Measurements from ENCODE around the gene SLC38A1. TPM values are rescaled to one million over a fixed set of nuclear protein-coding genes. Genes with fewer than 3 reads are reported as not detected.

Gene SLC38A1
- total RNA-seq, 1 experiment from 2014 or later = 107 TPM

- POLR2A ChIA-PET (ENCODE audit: unreplicated experiment) = interaction anchor here (0.6 to 1.0 kb wide), 5 partner anchors 86 to 755 kb away, joined by 3 to 5 read pairs (median 3); no protein-coding TSS in a partner anchor
- peak; percentile 36 for DNase-seq
- peak overlapping the region; percentile 81 for H3K27ac ChIP-seq (ENCODE audit: low read length)
- no peak; the same call in 1 of the 2 replicates for ATAC-seq
- peak overlapping the region; percentile 85 for H3K4me3 ChIP-seq (ENCODE audit: low read length)
- H3F3A ChIP-seq (ENCODE audit: low read length, unreplicated experiment) = no peaks in the 10 kb centered on the region
- intact Hi-C loops (cut with micrococcal nuclease) = loop anchor here (2.0 to 10.0 kb wide), 6 partner anchors 61 to 747 kb away; partner anchors contain the start of gene SLC38A2
- TF ChIP-seq, protein P1, sequence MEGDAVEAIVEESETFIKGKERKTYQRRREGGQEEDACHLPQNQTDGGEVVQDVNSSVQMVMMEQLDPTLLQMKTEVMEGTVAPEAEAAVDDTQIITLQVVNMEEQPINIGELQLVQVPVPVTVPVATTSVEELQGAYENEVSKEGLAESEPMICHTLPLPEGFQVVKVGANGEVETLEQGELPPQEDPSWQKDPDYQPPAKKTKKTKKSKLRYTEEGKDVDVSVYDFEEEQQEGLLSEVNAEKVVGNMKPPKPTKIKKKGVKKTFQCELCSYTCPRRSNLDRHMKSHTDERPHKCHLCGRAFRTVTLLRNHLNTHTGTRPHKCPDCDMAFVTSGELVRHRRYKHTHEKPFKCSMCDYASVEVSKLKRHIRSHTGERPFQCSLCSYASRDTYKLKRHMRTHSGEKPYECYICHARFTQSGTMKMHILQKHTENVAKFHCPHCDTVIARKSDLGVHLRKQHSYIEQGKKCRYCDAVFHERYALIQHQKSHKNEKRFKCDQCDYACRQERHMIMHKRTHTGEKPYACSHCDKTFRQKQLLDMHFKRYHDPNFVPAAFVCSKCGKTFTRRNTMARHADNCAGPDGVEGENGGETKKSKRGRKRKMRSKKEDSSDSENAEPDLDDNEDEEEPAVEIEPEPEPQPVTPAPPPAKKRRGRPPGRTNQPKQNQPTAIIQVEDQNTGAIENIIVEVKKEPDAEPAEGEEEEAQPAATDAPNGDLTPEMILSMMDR (conservative IDR thresholded peaks at IDR 0.05; ENCODE audit: low read depth, low read length) = no peak
- no peak for TF ChIP-seq EZH2 (IDR thresholded peaks at IDR 0.05; ENCODE audit: low read length, unreplicated experiment)
- no peaks in the 10 kb centered on the region for H3K36me3 ChIP-seq (ENCODE audit: low read depth, low read length)
- BruUV-seq (replicated peaks) = no TSS peak
- peak overlapping the region; percentile 99 for H3K4me2 ChIP-seq (ENCODE audit: low read length)
- peaks cover 44% of the 10 kb centered on the region for H4K20me1 ChIP-seq (ENCODE audit: low read length)
- CTCF ChIA-PET = interaction anchor here (0.7 kb wide), 1 partner anchor 89 kb away, joined by 3 read pairs; no protein-coding TSS in a partner anchor
- H2AFZ ChIP-seq (ENCODE audit: low read length) = peak overlapping the region; percentile 67
- no peaks in the 10 kb centered on the region for H3K27me3 ChIP-seq (ENCODE audit: low read length)
- H3K79me2 ChIP-seq (ENCODE audit: low read length) = peaks cover 73% of the 10 kb centered on the region
- no peaks in the 10 kb centered on the region for H3K9me3 ChIP-seq (ENCODE audit: low read length)
- H3K9me2 ChIP-seq (replicated peaks; ENCODE audit: low read length) = no peaks in the 10 kb centered on the region
- peak overlapping the region; percentile 95 for H3K9ac ChIP-seq (ENCODE audit: low read length)
- H3K4me1 ChIP-seq (ENCODE audit: insufficient read depth, low read length) = peaks cover 48% of the 10 kb centered on the region
These were observed 839 bp downstream of the SLC38A1 start for GRCh38 chr12:46267825-46268582.

DNA sequence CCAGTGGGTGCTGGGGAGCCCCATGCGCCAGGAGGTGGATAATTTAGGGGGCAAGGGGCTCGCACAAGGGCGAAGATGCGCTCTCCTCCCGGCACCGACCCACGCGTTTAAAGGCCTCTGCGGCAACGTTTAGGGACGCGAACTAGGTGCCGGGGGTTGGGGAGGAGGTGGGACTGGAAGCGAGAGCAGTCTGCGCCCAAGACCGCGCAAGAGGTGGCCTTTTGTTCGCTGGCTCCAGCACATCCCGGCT is 1.3 kb downstream of the SLC38A1 start:
- Histone ChIP-seq H2AFZ (ENCODE audit: low read length) (peak overlapping the region; percentile 26), H3K9ac (ENCODE audit: low read length) (peak overlapping the region; percentile 95), H3K4me2 (ENCODE audit: low read length) (peak overlapping the region; percentile 99), H3K36me3 (ENCODE audit: low read depth, low read length) (no peaks in the 10 kb centered on the region), H3K79me2 (ENCODE audit: low read length) (peaks cover 78% of the 10 kb centered on the region), H3K9me2 (replicated peaks; ENCODE audit: low read length) (no peaks in the 10 kb centered on the region), H3K4me1 (ENCODE audit: insufficient read depth, low read length) (peaks cover 53% of the 10 kb centered on the region), H3F3A (ENCODE audit: low read length, unreplicated experiment) (no peaks in the 10 kb centered on the region), H4K20me1 (ENCODE audit: low read length) (peaks cover 49% of the 10 kb centered on the region), H3K9me3 (ENCODE audit: low read length) (no peaks in the 10 kb centered on the region), H3K27ac (ENCODE audit: low read length) (peak overlapping the region; percentile 81), H3K4me3 (ENCODE audit: low read length) (peak overlapping the region; percentile 85), H3K27me3 (ENCODE audit: low read length) (no peaks in the 10 kb centered on the region)
- ChIA-PET CTCF (no interaction called here), POLR2A (ENCODE audit: unreplicated experiment) (no interaction called here)
- intact Hi-C loops (cut with micrococcal nuclease) = loop anchor here (5.0 to 10.0 kb wide), 4 partner anchors 60 to 747 kb away; partner anchors contain the start of gene SLC38A2
- no TSS peak for BruUV-seq (replicated peaks)
- no peak for DNase-seq
- no peak for ATAC-seq
- no peak for TF ChIP-seq EZH2phosphoT487 (IDR thresholded peaks at IDR 0.05; ENCODE audit: borderline replicate concordance, low read length)
- TF ChIP-seq, protein P1 (conservative IDR thresholded peaks at IDR 0.05; ENCODE audit: low read depth, low read length) = no peak
